ENCODE data around the gene LVRN. TPM values are rescaled to one million over a fixed set of nuclear protein-coding genes. Genes with fewer than 3 reads are reported as not detected.

Gene LVRN
- total and polyA plus RNA-seq, 2 experiments from 2014 or later, result 0.31 to 0.45 TPM

GRCh38 chr5:116058346-116058936 is 96.2 kb downstream of the LVRN start:
- H3K4me2 ChIP-seq, result no peak overlapping the region
- Mint-ChIP-seq H3K27ac (no peak overlapping the region), H3K4me3 (no peak overlapping the region), H3K36me3 (ENCODE audit: low read depth) (no peaks in the 10 kb centered on the region), H3K4me1 (no peaks in the 10 kb centered on the region), H3K27me3 (ENCODE audit: insufficient read depth, low read depth, poor library complexity) (no peaks in the 10 kb centered on the region), H3K9me3 (no peaks in the 10 kb centered on the region; the same call in 2 of the 3 replicates)
- H3K9me2 ChIP-seq (ENCODE audit: insufficient read depth), result no peaks in the 10 kb centered on the region
- no peaks in the 10 kb centered on the region for H4K20me1 ChIP-seq (replicated peaks; ENCODE audit: insufficient read depth)
- no peaks in the 10 kb centered on the region for H3F3A ChIP-seq (replicated peaks; ENCODE audit: low read depth)
- no peaks in the 10 kb centered on the region for H3K79me2 ChIP-seq (replicated peaks; ENCODE audit: insufficient read depth)
- ATAC-seq (no peak), DNase-seq (ENCODE audit: low spot score) (no peak)
- 0 out of 2 replicates have a peak overlapping the region, but pooled peaks have one; percentile 12 for H2AFZ ChIP-seq
- H3K27ac ChIP-seq (ENCODE audit: low read depth), result no peak overlapping the region
- no peaks in the 10 kb centered on the region for H3K27me3 ChIP-seq (ENCODE audit: insufficient read depth)
- H3K4me1 ChIP-seq (ENCODE audit: insufficient read depth), result no peaks in the 10 kb centered on the region
- no peak overlapping the region for H3K4me3 ChIP-seq
- TF ChIP-seq STAT1 (IDR thresholded peaks at IDR 0.05; ENCODE audit: unreplicated experiment) (no peak), NANOG (IDR thresholded peaks at IDR 0.05; ENCODE audit: borderline replicate concordance) (no peak), ZNF114 (CRISPR knock-in tag; IDR thresholded peaks at IDR 0.05) (no peak), ZNF462 (CRISPR knock-in tag; IDR thresholded peaks at IDR 0.05) (no peak), REST (IDR thresholded peaks at IDR 0.05; ENCODE audit: unreplicated experiment) (no peak), ZNF331 (CRISPR knock-in tag; IDR thresholded peaks at IDR 0.05; ENCODE audit: low read depth) (no peak), EZH2phosphoT487 (IDR thresholded peaks at IDR 0.05; ENCODE audit: unreplicated experiment) (no peak), JUNB (IDR thresholded peaks at IDR 0.05; ENCODE audit: unreplicated experiment) (no peak)
- no peaks in the 10 kb centered on the region for H3K36me3 ChIP-seq (ENCODE audit: insufficient read depth)
